WTC11 (cell line): ENCODE measurements around the gene PLXDC2. TPM values are rescaled to one million over a fixed set of nuclear protein-coding genes. Genes with fewer than 3 reads are reported as not detected.

Experiments used
- ATF1 ChIP-seq: sonication (generic); formaldehyde crosslinking; IDR thresholded peaks from 2 replicates; pipeline ENCODE4 v1.8.1; 2023; ENCODE audit warnings: mild to moderate bottlenecking, moderate library complexity, missing genetic modification reagents
- MYBL2 ChIP-seq: sonication (generic); formaldehyde crosslinking; IDR thresholded peaks from 2 replicates; pipeline ENCODE4 v1.8.1; 2023; ENCODE audit warnings: mild to moderate bottlenecking, moderate library complexity, missing genetic modification reagents
- TP53 ChIP-seq: sonication (generic); formaldehyde crosslinking; IDR thresholded peaks from 2 replicates; pipeline ENCODE4 v1.8.1; 2023; ENCODE audit warnings: mild to moderate bottlenecking, missing genetic modification reagents
- ZNF138 ChIP-seq: sonication (generic); formaldehyde crosslinking; conservative IDR thresholded peaks from 2 replicates; pipeline ENCODE4 v1.8.1; 2022; ENCODE audit warnings: mild to moderate bottlenecking, moderate library complexity, missing genetic modification reagents
- ZNF219 ChIP-seq: sonication (generic); formaldehyde crosslinking; IDR thresholded peaks from 2 replicates; pipeline ENCODE4 v1.8.0; 2023; ENCODE audit warnings: missing genetic modification reagents, mild to moderate bottlenecking, borderline replicate concordance
- ZNF232 ChIP-seq: sonication (generic); formaldehyde crosslinking; IDR thresholded peaks from 2 replicates; pipeline ENCODE4 v1.8.0; 2022; ENCODE audit warnings: mild to moderate bottlenecking, missing genetic modification reagents
- ZNF317 ChIP-seq: sonication (generic); formaldehyde crosslinking; IDR thresholded peaks from 2 replicates; pipeline ENCODE4 v1.8.1; 2023; ENCODE audit warnings: low read depth, mild to moderate bottlenecking, moderate library complexity, missing genetic modification reagents, borderline replicate concordance
- ZNF671 ChIP-seq: fragments of 250-450 bp; sonication (Bioruptor Pico); IDR thresholded peaks from 2 replicates; pipeline ENCODE4 v1.8.0; 2021; ENCODE audit warnings: mild to moderate bottlenecking
- total RNA-seq: library from RNA; stranded (reverse); gene quantifications from 3 replicates; pipeline ENCODE4 v1.2.3, GENCODE V29; 2021
- TF ChIP-seq, protein P1 (sequence below): sonication (generic); formaldehyde crosslinking; IDR thresholded peaks from 2 replicates; pipeline ENCODE4 v1.8.1; 2023; ENCODE audit warnings: mild to moderate bottlenecking, missing genetic modification reagents, moderate library complexity
- TF ChIP-seq, protein P2 (sequence below): sonication (generic); formaldehyde crosslinking; IDR thresholded peaks from 2 replicates; pipeline ENCODE4 v1.8.0; 2022; ENCODE audit warnings: mild to moderate bottlenecking, missing genetic modification reagents
- TF ChIP-seq, protein P3 (sequence below): fragments of 250-450 bp; sonication (Bioruptor Pico); IDR thresholded peaks from 2 replicates; pipeline ENCODE4 v1.9.0; 2021; ENCODE audit warnings: mild to moderate bottlenecking, borderline replicate concordance
- TF ChIP-seq, protein P4 (sequence below): sonication (generic); formaldehyde crosslinking; conservative IDR thresholded peaks from 2 replicates; pipeline ENCODE4 v1.8.1; 2023; ENCODE audit warnings: mild to moderate bottlenecking, low read depth, missing genetic modification reagents, moderate library complexity
- TF ChIP-seq, protein P5 (sequence below): fragments of 250-450 bp; sonication (Bioruptor Pico); conservative IDR thresholded peaks from 2 replicates; pipeline ENCODE4 v1.9.0; 2021; ENCODE audit warnings: mild to moderate bottlenecking

Gene PLXDC2
- total RNA-seq, 1 experiment from 2014 or later: 31.7 TPM

DNA sequence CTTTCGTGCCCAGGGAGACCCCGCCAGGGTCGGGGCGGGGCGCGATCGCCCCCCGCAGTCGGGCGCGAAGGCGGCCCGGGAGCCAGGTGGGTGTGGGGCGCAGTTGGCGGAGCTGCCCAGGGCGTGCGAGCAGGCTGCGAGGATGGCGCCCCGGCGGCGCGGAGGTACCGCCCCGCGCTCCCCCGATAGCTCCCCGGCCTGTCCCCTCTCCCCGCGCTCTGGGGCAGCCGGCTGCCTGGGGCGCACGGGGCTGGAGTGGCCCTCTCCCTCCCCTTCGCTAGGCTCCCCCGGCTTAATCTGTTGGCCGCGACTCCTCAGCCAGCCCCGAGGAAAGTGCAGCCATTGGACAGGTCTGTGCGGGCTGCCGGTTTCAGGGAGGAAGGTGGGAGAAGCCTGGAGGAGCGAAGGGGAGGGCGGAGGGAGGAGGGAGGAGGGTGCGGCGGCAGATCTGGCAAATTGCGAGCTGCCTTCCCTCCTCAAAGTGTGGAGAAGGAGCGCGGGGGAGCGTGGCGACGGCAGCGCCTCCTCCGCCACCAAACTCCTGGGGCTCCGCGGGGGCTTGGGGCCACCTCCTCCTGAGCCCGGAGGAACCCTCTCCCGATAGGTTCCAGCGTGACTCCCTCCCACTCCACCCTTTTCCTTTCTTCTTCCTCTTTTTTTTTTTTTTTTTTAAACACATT lies 361 bp upstream of the PLXDC2 start (continued):
- TF ChIP-seq, protein P1, sequence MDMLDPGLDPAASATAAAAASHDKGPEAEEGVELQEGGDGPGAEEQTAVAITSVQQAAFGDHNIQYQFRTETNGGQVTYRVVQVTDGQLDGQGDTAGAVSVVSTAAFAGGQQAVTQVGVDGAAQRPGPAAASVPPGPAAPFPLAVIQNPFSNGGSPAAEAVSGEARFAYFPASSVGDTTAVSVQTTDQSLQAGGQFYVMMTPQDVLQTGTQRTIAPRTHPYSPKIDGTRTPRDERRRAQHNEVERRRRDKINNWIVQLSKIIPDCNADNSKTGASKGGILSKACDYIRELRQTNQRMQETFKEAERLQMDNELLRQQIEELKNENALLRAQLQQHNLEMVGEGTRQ: no peak
- TF ChIP-seq, protein P2, sequence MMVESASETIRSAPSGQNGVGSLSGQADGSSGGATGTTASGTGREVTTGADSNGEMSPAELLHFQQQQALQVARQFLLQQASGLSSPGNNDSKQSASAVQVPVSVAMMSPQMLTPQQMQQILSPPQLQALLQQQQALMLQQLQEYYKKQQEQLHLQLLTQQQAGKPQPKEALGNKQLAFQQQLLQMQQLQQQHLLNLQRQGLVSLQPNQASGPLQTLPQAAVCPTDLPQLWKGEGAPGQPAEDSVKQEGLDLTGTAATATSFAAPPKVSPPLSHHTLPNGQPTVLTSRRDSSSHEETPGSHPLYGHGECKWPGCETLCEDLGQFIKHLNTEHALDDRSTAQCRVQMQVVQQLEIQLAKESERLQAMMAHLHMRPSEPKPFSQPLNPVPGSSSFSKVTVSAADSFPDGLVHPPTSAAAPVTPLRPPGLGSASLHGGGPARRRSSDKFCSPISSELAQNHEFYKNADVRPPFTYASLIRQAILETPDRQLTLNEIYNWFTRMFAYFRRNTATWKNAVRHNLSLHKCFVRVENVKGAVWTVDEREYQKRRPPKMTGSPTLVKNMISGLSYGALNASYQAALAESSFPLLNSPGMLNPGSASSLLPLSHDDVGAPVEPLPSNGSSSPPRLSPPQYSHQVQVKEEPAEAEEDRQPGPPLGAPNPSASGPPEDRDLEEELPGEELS: peak; percentile 26
- TF ChIP-seq, protein P3, sequence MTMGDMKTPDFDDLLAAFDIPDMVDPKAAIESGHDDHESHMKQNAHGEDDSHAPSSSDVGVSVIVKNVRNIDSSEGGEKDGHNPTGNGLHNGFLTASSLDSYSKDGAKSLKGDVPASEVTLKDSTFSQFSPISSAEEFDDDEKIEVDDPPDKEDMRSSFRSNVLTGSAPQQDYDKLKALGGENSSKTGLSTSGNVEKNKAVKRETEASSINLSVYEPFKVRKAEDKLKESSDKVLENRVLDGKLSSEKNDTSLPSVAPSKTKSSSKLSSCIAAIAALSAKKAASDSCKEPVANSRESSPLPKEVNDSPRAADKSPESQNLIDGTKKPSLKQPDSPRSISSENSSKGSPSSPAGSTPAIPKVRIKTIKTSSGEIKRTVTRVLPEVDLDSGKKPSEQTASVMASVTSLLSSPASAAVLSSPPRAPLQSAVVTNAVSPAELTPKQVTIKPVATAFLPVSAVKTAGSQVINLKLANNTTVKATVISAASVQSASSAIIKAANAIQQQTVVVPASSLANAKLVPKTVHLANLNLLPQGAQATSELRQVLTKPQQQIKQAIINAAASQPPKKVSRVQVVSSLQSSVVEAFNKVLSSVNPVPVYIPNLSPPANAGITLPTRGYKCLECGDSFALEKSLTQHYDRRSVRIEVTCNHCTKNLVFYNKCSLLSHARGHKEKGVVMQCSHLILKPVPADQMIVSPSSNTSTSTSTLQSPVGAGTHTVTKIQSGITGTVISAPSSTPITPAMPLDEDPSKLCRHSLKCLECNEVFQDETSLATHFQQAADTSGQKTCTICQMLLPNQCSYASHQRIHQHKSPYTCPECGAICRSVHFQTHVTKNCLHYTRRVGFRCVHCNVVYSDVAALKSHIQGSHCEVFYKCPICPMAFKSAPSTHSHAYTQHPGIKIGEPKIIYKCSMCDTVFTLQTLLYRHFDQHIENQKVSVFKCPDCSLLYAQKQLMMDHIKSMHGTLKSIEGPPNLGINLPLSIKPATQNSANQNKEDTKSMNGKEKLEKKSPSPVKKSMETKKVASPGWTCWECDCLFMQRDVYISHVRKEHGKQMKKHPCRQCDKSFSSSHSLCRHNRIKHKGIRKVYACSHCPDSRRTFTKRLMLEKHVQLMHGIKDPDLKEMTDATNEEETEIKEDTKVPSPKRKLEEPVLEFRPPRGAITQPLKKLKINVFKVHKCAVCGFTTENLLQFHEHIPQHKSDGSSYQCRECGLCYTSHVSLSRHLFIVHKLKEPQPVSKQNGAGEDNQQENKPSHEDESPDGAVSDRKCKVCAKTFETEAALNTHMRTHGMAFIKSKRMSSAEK (CRISPR knock-in tag): no peak
- TF ChIP-seq, protein P4, sequence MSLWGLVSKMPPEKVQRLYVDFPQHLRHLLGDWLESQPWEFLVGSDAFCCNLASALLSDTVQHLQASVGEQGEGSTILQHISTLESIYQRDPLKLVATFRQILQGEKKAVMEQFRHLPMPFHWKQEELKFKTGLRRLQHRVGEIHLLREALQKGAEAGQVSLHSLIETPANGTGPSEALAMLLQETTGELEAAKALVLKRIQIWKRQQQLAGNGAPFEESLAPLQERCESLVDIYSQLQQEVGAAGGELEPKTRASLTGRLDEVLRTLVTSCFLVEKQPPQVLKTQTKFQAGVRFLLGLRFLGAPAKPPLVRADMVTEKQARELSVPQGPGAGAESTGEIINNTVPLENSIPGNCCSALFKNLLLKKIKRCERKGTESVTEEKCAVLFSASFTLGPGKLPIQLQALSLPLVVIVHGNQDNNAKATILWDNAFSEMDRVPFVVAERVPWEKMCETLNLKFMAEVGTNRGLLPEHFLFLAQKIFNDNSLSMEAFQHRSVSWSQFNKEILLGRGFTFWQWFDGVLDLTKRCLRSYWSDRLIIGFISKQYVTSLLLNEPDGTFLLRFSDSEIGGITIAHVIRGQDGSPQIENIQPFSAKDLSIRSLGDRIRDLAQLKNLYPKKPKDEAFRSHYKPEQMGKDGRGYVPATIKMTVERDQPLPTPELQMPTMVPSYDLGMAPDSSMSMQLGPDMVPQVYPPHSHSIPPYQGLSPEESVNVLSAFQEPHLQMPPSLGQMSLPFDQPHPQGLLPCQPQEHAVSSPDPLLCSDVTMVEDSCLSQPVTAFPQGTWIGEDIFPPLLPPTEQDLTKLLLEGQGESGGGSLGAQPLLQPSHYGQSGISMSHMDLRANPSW (CRISPR knock-in tag): no peak
- TF ChIP-seq ZNF219 (CRISPR knock-in tag): no peak; the same call in 1 of the 2 replicates
- no peak for TF ChIP-seq ATF1 (CRISPR knock-in tag)
- TF ChIP-seq, protein P5, sequence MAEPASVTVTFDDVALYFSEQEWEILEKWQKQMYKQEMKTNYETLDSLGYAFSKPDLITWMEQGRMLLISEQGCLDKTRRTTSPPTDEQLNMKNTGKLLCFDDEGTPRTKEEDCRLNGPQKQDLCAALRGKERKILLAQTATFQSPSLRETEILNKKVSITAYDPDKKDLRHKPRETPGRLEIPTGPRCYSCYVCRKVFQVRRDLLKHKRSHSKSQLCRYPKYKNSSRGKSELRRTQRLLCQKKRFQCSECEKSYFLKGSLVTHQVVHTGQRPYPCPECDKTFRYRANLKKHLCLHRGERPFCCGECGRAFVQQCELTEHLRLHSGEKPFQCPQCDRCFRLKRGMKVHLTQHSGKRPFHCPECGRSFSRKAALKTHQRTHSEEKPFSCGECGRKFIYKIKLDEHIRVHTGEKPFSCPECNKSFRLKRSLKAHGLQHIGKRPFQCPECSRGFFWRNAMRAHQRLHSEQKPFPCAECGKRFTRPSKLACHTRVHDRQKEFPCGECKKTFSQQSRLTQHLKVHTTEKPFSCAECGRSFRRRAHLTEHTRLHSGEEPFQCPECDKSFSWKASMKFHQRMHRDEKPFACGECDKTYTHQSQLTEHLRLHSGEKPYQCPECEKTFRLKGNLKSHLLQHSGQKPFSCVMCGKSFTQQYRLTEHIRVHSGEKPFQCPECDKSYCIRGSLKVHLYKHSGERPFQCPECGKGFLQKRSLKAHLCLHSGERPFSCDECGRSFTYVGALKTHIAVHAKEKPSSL (CRISPR knock-in tag): no peak
- TF ChIP-seq ZNF671: no peak
- TF ChIP-seq ZNF317 (CRISPR knock-in tag): no peak
- TF ChIP-seq MYBL2 (CRISPR knock-in tag): peak; percentile 13; the same call in 1 of the 2 replicates
- no peak for TF ChIP-seq TP53 (CRISPR knock-in tag)
- no peak for TF ChIP-seq ZNF232 (CRISPR knock-in tag)
- no peak for TF ChIP-seq ZNF138
